NCI-H2081 treated with DMSO at 0.1 percent for 48 hours (cell line): ENCODE results near the gene UROD.
"Not testable (repeated sequence)": the region's sequence is repeated elsewhere in the genome, so short reads cannot be mapped to it uniquely, and the experiment has no call there.

Experiments
- DNase-seq: peaks from one replicate; lab custom pipeline; 2025; lab: John Stamatoyannopoulos, UW

The UROD gene

GRCh38 chr1:45011837-45012638 is at the start of gene UROD:
TSS of gene UROD (plus strand) at chr1:45012254. CDS start at chr1:45012266, 12 bp downstream.
- peak; percentile 95 for DNase-seq

- no peak for DNase-seq
These were observed 49.3 kb upstream of the UROD start for GRCh38 chr1:44962729-44963128.

- DNase-seq = no peak
These were observed 47.7 kb upstream of the UROD start for GRCh38 chr1:44964396-44964795.

- DNase-seq = no peak
These were observed 41.7 kb upstream of the UROD start for GRCh38 chr1:44970317-44970716.

- DNase-seq = no peak
These were observed 38.4 kb upstream of the UROD start for GRCh38 chr1:44973645-44974044.

GRCh38 chr1:44976252-44976651 is 35.8 kb upstream of the UROD start:
- DNase-seq = no peak

- not testable (repeated sequence) for DNase-seq
These were observed 34.7 kb upstream of the UROD start for GRCh38 chr1:44977372-44977771.

- DNase-seq = no peak
These were observed 26.2 kb upstream of the UROD start for GRCh38 chr1:44985747-44986359.

GRCh38 chr1:44988531-44989156 is 23.4 kb upstream of the UROD start:
- DNase-seq = no peak

GRCh38 chr1:44994309-44994898 is 17.6 kb upstream of the UROD start:
- DNase-seq = no peak

- no peak for DNase-seq
These were observed 16.4 kb upstream of the UROD start for GRCh38 chr1:44995467-44996238.

- no peak for DNase-seq
These were observed 12.8 kb upstream of the UROD start for GRCh38 chr1:44999232-44999631.

GRCh38 chr1:45001011-45001481 is 11.0 kb upstream of the UROD start:
- no peak for DNase-seq

GRCh38 chr1:45001576-45001975 is 10.5 kb upstream of the UROD start:
- not testable (repeated sequence) for DNase-seq

GRCh38 chr1:45002650-45003645 is 9.1 kb upstream of the UROD start:
- no peak for DNase-seq

GRCh38 chr1:45003741-45004140 is 8.3 kb upstream of the UROD start:
- no peak for DNase-seq

- DNase-seq = no peak
These were observed 7.7 kb upstream of the UROD start for GRCh38 chr1:45004281-45004920.

- no peak for DNase-seq
These were observed 6.3 kb upstream of the UROD start for GRCh38 chr1:45005761-45006160.

- no peak for DNase-seq
These were observed 4.7 kb upstream of the UROD start for GRCh38 chr1:45007311-45007710.

- DNase-seq = no peak
These were observed 4.0 kb upstream of the UROD start for GRCh38 chr1:45008076-45008475.
